RWPE2 (cell line): ENCODE measurements around the gene ALLC.

Experiments used
- ATAC-seq: fragments of 200-7000 bp; cut with Tn5 transposase; 3 replicates; pipeline ENCODE4 v1.9.1; 2021; ENCODE audit warnings: low read depth
- DNase-seq: peaks from one replicate; pipeline ENCODE4 v3.0.0-alpha.2; 2020; ENCODE audit warnings: low spot score
- H3K27ac ChIP-seq: fragments of 450-650 bp; 2 replicates; pipeline ENCODE4 v1.5.1; 2017; ENCODE audit warnings: mild to moderate bottlenecking; ENCODE audit not compliant: poor library complexity, severe bottlenecking
- H3K27me3 ChIP-seq: fragments of 250-450 bp; sonication (Bioruptor Pico); 2 replicates; pipeline ENCODE4 v1.5.1; 2021; ENCODE audit warnings: mild to moderate bottlenecking, moderate library complexity; ENCODE audit not compliant: insufficient read depth, poor library complexity, severe bottlenecking
- H3K36me3 ChIP-seq: fragments of 250-450 bp; sonication (Bioruptor Pico); 2 replicates; pipeline ENCODE4 v1.5.1; 2020; ENCODE audit warnings: low read depth, mild to moderate bottlenecking, moderate library complexity
- H3K4me1 ChIP-seq: fragments of 250-450 bp; sonication (Bioruptor Pico); 2 replicates; pipeline ENCODE4 v1.5.1; 2021; ENCODE audit warnings: mild to moderate bottlenecking, moderate library complexity; ENCODE audit not compliant: insufficient read depth, poor library complexity, severe bottlenecking
- H3K4me3 ChIP-seq: fragments of 250-450 bp; sonication (Bioruptor Pico); 2 replicates; pipeline ENCODE4 v1.5.1; 2021; ENCODE audit warnings: mild to moderate bottlenecking, moderate library complexity; ENCODE audit not compliant: severe bottlenecking
- H3K9me3 ChIP-seq: fragments of 250-450 bp; sonication (Bioruptor Pico); 2 replicates; pipeline ENCODE4 v1.5.1; 2021; ENCODE audit warnings: mild to moderate bottlenecking, moderate library complexity; ENCODE audit not compliant: severe bottlenecking
- TF ChIP-seq, protein P1 (sequence below): fragments of 450-650 bp; IDR thresholded peaks from one replicate; pipeline ENCODE4 v1.5.1; 2017; ENCODE audit warnings: mild to moderate bottlenecking, moderate library complexity; ENCODE audit not compliant: poor library complexity, severe bottlenecking

ALLC gene

DNA sequence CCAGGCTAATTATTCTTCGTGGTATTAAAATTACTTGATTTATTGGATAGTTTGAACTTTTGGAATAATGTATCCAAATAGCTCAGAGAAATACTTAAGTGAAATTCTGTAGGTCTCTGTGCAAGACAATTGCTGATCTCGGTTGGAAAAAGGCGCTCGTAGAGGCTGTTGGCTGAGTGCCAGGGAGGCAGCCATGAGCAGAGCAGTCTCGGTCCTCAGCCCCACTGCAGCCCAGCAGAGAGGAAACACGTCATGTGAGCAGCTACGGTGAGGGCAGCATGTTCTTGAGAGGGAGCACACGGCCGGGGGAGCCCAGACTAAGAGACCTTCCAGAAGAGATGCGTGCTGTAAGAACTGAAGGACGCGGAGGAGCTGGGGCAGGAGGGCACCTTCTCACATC lies 87.9 kb downstream of the ALLC start:
- Histone ChIP-seq H3K36me3 (no peaks in the 10 kb centered on the region), H3K27ac (no peak overlapping the region), H3K9me3 (no peaks in the 10 kb centered on the region), H3K4me1 (no peaks in the 10 kb centered on the region), H3K4me3 (no peak overlapping the region), H3K27me3 (no peaks in the 10 kb centered on the region)
- TF ChIP-seq, protein P1, sequence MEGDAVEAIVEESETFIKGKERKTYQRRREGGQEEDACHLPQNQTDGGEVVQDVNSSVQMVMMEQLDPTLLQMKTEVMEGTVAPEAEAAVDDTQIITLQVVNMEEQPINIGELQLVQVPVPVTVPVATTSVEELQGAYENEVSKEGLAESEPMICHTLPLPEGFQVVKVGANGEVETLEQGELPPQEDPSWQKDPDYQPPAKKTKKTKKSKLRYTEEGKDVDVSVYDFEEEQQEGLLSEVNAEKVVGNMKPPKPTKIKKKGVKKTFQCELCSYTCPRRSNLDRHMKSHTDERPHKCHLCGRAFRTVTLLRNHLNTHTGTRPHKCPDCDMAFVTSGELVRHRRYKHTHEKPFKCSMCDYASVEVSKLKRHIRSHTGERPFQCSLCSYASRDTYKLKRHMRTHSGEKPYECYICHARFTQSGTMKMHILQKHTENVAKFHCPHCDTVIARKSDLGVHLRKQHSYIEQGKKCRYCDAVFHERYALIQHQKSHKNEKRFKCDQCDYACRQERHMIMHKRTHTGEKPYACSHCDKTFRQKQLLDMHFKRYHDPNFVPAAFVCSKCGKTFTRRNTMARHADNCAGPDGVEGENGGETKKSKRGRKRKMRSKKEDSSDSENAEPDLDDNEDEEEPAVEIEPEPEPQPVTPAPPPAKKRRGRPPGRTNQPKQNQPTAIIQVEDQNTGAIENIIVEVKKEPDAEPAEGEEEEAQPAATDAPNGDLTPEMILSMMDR = no peak
- ATAC-seq = no peak
- no peak for DNase-seq

DNA sequence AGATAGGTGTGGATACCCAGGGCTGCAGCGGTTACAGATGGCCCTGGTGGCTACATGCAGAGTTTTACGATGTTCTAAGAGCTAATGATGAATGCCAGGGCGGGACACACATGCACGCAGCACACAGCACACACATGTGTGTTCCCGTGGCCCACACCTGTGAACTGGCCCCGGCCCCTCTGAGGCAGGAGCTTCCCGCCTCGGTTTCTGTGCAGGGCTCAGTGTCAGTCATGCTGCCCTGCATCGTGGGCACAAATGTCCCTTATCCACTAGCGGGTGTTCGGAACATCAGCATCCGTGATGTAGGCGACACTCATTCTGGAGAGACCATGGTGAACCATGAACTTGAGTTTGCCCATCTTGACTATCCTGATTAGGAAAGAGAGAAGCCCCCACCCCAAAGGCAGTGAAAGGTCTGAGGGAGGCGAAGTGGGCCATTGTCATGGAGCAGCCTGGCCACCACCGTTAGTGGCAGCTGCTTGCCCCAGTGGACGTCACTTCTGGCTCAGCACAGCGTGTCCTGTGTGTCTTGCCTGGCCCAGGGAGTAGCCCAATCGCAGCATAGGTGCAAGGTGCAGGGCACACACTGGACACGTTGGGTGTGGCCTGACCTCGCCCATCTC lies 89.1 kb downstream of the ALLC start:
- Histone ChIP-seq H3K4me1 (no peaks in the 10 kb centered on the region), H3K4me3 (no peak overlapping the region), H3K27ac (no peak overlapping the region), H3K9me3 (no peaks in the 10 kb centered on the region), H3K27me3 (no peaks in the 10 kb centered on the region), H3K36me3 (no peaks in the 10 kb centered on the region)
- TF ChIP-seq, protein P1 = no peak
- ATAC-seq (no peak), DNase-seq (no peak)

DNA sequence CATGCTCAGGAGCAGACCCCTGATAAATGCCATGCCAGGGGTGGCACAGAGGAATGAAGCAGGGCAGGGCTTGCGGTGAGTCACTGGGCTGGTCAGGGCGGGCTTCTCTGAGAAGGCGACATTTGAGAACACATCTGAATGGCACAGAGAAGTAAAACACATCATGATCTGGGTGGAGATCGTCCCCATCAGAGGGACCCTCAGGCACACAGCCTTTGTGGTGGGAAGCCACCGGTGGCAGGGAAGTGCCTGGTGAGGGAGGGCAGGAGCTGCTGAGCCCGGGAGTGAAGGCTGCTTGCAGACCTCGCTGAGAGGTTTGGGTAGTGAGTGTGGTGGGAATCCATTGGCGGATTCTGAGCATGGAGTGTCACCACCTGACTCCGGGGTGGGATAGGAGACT lies 89.8 kb downstream of the ALLC start:
- TF ChIP-seq, protein P1 = no peak
- Histone ChIP-seq H3K4me3 (no peak overlapping the region), H3K36me3 (no peaks in the 10 kb centered on the region), H3K4me1 (no peaks in the 10 kb centered on the region), H3K27me3 (no peaks in the 10 kb centered on the region), H3K9me3 (no peaks in the 10 kb centered on the region), H3K27ac (no peak overlapping the region)
- ATAC-seq = no peak
- DNase-seq = no peak

GRCh38 chr2:3749201-3749600 lies 91.2 kb downstream of the ALLC start:
- H3K27me3 ChIP-seq = no peaks in the 10 kb centered on the region
- TF ChIP-seq, protein P1 = no peak
- ATAC-seq = no peak
- H3K4me3 ChIP-seq = no peak overlapping the region
- no peaks in the 10 kb centered on the region for H3K4me1 ChIP-seq
- H3K27ac ChIP-seq = no peak overlapping the region
- no peaks in the 10 kb centered on the region for H3K9me3 ChIP-seq
- DNase-seq = no peak
- no peaks in the 10 kb centered on the region for H3K36me3 ChIP-seq

DNA sequence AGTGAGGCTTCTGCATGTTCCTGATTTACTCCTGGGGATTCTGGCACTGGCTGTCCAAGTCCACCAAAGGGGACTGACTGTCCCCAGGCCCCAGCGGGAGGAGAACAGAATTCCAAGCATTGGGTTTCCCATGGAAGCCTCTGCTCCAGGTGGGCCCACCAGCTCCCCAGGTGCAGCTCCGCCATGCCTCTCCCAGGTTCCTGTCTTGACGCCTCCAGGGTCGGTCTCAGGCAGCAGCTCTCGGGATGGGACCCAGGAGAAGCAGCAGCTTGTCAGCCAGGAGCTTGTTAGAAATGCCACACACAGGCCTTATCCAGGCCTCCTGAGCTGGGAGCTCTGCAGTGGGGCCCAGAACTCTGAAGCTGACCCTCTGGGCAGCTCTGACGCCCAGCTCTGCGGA lies 93.3 kb downstream of the ALLC start:
- Histone ChIP-seq H3K9me3 (peaks cover 4% of the 10 kb centered on the region), H3K27me3 (no peaks in the 10 kb centered on the region), H3K4me1 (no peaks in the 10 kb centered on the region), H3K27ac (no peak overlapping the region), H3K36me3 (no peaks in the 10 kb centered on the region), H3K4me3 (no peak overlapping the region)
- no peak for DNase-seq
- TF ChIP-seq, protein P1 = no peak
- no peak for ATAC-seq
